Chondrocyte (in vitro differentiated cells): Measurements from ENCODE around the gene HJV. TPM values are rescaled to one million over a fixed set of nuclear protein-coding genes. Genes with fewer than 3 reads are reported as not detected.
"Not testable (repeated sequence)": the region's sequence is repeated elsewhere in the genome, so short reads cannot be mapped to it uniquely, and the experiment has no call there.

ENCODE experiments used
- DNase-seq: peaks from one replicate; pipeline ENCODE4 v3.0.0; 2021; ENCODE audit warnings: mixed read lengths, low spot score
- H3K27ac Mint-ChIP-seq: one replicate; pipeline ENCODE4 v1.8.0; 2021; ENCODE audit warnings: mild to moderate bottlenecking, moderate library complexity, mixed read lengths; ENCODE audit not compliant: unreplicated experiment
- H3K27me3 Mint-ChIP-seq: 2 replicates; pipeline ENCODE4 v1.8.0; 2021; ENCODE audit warnings: low read depth, mixed read lengths
- H3K36me3 Mint-ChIP-seq: 2 replicates; pipeline ENCODE4 v1.8.0; 2021; ENCODE audit warnings: low read depth, mixed read lengths
- H3K4me1 Mint-ChIP-seq: 2 replicates; pipeline ENCODE4 v1.8.0; 2021; ENCODE audit warnings: low read depth, mild to moderate bottlenecking, mixed read lengths
- H3K4me3 Mint-ChIP-seq: one replicate; pipeline ENCODE4 v1.8.0; 2021; ENCODE audit warnings: mild to moderate bottlenecking, moderate library complexity, mixed read lengths; ENCODE audit not compliant: unreplicated experiment
- H3K9me3 Mint-ChIP-seq: 2 replicates; pipeline ENCODE4 v1.8.0; 2021; ENCODE audit warnings: low read depth, mixed read lengths
- long read RNA-seq: library from polyadenylated mRNA; stranded (forward); transcript quantifications from one replicate; pipeline ENCODE4 v2.0.0, GENCODE V29; 2021
- total RNA-seq: library from RNA; stranded (reverse); gene quantifications from 3 replicates; pipeline ENCODE4 v1.2.1, GENCODE V29; 2021
- TF ChIP-seq, protein P1 (sequence below): fragments of 200-600 bp; sonication (generic); IDR thresholded peaks from 2 replicates; pipeline ENCODE4 v1.5.0; 2021; ENCODE audit warnings: antibody characterized with exemption, mild to moderate bottlenecking, moderate library complexity

The HJV gene
- not detected in 3 replicates for total RNA-seq
- long read RNA-seq = 0 reads

DNA sequence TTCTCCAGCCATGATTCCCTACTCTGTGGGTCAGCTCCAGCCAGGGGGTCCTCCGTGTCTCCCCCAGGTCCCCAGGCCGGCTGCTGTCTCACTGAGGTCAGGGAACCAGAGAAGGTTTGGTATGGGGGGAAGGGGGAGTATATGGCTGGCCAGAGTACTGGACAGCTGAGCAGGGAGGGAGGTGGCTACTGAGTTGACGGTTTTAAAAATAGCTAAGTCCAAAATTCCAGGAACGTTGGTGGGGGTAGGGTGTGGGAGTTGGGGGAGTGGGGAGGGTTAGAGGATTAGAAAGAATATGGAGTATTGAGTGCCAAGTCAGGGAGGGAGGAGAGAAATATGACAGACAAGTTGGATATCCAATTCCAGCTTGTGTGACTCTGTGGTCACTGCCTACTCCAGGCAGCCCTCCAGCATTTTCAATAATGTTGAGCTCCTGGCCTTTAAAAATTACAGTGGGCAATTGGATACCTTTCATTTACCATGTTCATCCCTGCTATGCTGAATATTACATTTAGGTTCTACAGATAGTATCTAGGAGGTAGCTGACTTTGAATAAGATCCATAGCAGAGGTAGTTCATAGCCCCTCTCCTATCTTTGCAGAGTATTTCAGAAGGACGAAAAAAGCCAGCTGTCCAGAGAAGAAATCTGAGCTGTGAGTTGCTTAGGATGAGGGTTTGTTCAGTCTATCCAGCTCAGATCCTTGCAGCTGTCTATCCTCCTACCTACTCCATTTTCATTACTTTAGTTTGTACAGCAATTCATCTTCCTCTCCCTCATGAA, at the start of gene HJV:
TSS of gene HJV (minus strand) at position 114 of the 781 bp plus-strand sequence. CDS start 1,504 bp downstream, outside the sequence.
- TF ChIP-seq, protein P1, sequence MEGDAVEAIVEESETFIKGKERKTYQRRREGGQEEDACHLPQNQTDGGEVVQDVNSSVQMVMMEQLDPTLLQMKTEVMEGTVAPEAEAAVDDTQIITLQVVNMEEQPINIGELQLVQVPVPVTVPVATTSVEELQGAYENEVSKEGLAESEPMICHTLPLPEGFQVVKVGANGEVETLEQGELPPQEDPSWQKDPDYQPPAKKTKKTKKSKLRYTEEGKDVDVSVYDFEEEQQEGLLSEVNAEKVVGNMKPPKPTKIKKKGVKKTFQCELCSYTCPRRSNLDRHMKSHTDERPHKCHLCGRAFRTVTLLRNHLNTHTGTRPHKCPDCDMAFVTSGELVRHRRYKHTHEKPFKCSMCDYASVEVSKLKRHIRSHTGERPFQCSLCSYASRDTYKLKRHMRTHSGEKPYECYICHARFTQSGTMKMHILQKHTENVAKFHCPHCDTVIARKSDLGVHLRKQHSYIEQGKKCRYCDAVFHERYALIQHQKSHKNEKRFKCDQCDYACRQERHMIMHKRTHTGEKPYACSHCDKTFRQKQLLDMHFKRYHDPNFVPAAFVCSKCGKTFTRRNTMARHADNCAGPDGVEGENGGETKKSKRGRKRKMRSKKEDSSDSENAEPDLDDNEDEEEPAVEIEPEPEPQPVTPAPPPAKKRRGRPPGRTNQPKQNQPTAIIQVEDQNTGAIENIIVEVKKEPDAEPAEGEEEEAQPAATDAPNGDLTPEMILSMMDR = no peak
- H3K4me1 Mint-ChIP-seq = peaks cover 9% of the 10 kb centered on the region
- no peaks in the 10 kb centered on the region for H3K9me3 Mint-ChIP-seq
- H3K36me3 Mint-ChIP-seq = peaks cover 5% of the 10 kb centered on the region
- no peak for DNase-seq
- no peak within 1 kb of the TSS for H3K27ac Mint-ChIP-seq
- no peak within 1 kb of the TSS for H3K4me3 Mint-ChIP-seq
- H3K27me3 Mint-ChIP-seq = peaks cover 47% of the 10 kb centered on the region

GRCh38 chr1:146059148-146059547, 37.6 kb upstream of the HJV start:
- not testable (repeated sequence) for DNase-seq, H3K27me3 Mint-ChIP-seq, H3K36me3 Mint-ChIP-seq, H3K4me1 Mint-ChIP-seq, H3K4me3 Mint-ChIP-seq, H3K9me3 Mint-ChIP-seq
- peak overlapping the region; percentile 79 for H3K27ac Mint-ChIP-seq

- H3K27me3 Mint-ChIP-seq, H3K9me3 Mint-ChIP-seq, H3K36me3 Mint-ChIP-seq: not testable (repeated sequence)
- peak overlapping the region; percentile 76 for H3K4me3 Mint-ChIP-seq
- peak; percentile 96 for DNase-seq
- H3K4me1 Mint-ChIP-seq = peaks cover 32% of the 10 kb centered on the region
- peak overlapping the region; percentile 99 for H3K27ac Mint-ChIP-seq
These were observed 30.5 kb upstream of the HJV start for GRCh38 chr1:146051852-146052676.

GRCh38 chr1:146051452-146051851, 29.9 kb upstream of the HJV start:
- H3K36me3 Mint-ChIP-seq = no peaks in the 10 kb centered on the region
- H3K27ac Mint-ChIP-seq = peak overlapping the region; percentile 99
- no peak for DNase-seq
- peaks cover 32% of the 10 kb centered on the region for H3K4me1 Mint-ChIP-seq
- H3K4me3 Mint-ChIP-seq = peak overlapping the region; percentile 76
- H3K27me3 Mint-ChIP-seq = no peaks in the 10 kb centered on the region
- TF ChIP-seq, protein P1 = no peak
- no peaks in the 10 kb centered on the region for H3K9me3 Mint-ChIP-seq

GRCh38 chr1:146050652-146050963, 29.1 kb upstream of the HJV start:
- not testable (repeated sequence) for H3K36me3 Mint-ChIP-seq, DNase-seq, H3K9me3 Mint-ChIP-seq, H3K27me3 Mint-ChIP-seq
- peaks cover 32% of the 10 kb centered on the region for H3K4me1 Mint-ChIP-seq
- peak overlapping the region; percentile 86 for H3K27ac Mint-ChIP-seq
- peak overlapping the region; percentile 9 for H3K4me3 Mint-ChIP-seq

- DNase-seq, H3K27me3 Mint-ChIP-seq, H3K9me3 Mint-ChIP-seq, H3K36me3 Mint-ChIP-seq: not testable (repeated sequence)
- Mint-ChIP-seq H3K27ac (peak overlapping the region; percentile 86), H3K4me3 (peak overlapping the region; percentile 20), H3K4me1 (peaks cover 32% of the 10 kb centered on the region)
These were observed 28.5 kb upstream of the HJV start for GRCh38 chr1:146049866-146050651.

DNA sequence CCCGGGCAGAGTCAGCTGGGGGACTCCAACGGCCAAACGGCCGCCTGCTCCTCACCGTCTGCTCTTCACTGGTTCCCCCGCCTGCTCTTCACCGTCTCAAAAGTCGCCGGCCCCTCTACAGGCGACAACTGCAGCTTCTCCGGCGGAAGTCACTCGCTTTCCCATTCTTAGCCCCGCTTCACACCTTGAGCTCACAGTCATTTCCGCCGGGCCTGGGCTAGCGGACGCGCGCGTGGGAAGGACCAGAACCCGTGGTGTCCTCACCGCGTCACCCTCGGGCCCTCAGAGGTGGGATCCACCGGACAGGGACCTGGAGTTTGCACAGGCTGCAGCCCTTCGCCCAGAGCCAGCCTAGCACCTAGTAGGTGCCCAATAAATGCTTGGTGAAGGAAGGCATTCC, 27.9 kb upstream of the HJV start:
- no peaks in the 10 kb centered on the region for H3K27me3 Mint-ChIP-seq
- H3K27ac Mint-ChIP-seq = peak overlapping the region; percentile 74
- H3K4me3 Mint-ChIP-seq = peak overlapping the region; percentile 35
- DNase-seq = no peak
- TF ChIP-seq, protein P1 = no peak
- no peaks in the 10 kb centered on the region for H3K9me3 Mint-ChIP-seq
- no peaks in the 10 kb centered on the region for H3K36me3 Mint-ChIP-seq
- H3K4me1 Mint-ChIP-seq = peaks cover 32% of the 10 kb centered on the region

- Mint-ChIP-seq H3K4me1 (peaks cover 32% of the 10 kb centered on the region), H3K27ac (peak overlapping the region; percentile 22)
- not testable (repeated sequence) for H3K4me3 Mint-ChIP-seq, H3K27me3 Mint-ChIP-seq, H3K36me3 Mint-ChIP-seq, DNase-seq, H3K9me3 Mint-ChIP-seq
These were observed 27.1 kb upstream of the HJV start for GRCh38 chr1:146048514-146049115.
